T-helper 2 cell treated with Interferon-gamma antibody and Interleukin-4, amounts not matched to agents 100 ng/mL and 5 ng/mL, for 36 hours (primary cell): Measurements from ENCODE around the gene RPTOR. TPM values are rescaled to one million over a fixed set of nuclear protein-coding genes. Genes with fewer than 3 reads are reported as not detected.

Experiments
- intact Hi-C: fragments of 100-400 bp; cut with micrococcal nuclease; formaldehyde crosslinking; loops from one replicate; pipeline ENCODE4 v1.15.1; 2023
- total RNA-seq: library from RNA; stranded (reverse); gene quantifications from 2 replicates; pipeline ENCODE4 v1.2.3, GENCODE V29; 2022

The RPTOR gene
- total RNA-seq, 1 donor from 2014 or later: 78.5 TPM

DNA sequence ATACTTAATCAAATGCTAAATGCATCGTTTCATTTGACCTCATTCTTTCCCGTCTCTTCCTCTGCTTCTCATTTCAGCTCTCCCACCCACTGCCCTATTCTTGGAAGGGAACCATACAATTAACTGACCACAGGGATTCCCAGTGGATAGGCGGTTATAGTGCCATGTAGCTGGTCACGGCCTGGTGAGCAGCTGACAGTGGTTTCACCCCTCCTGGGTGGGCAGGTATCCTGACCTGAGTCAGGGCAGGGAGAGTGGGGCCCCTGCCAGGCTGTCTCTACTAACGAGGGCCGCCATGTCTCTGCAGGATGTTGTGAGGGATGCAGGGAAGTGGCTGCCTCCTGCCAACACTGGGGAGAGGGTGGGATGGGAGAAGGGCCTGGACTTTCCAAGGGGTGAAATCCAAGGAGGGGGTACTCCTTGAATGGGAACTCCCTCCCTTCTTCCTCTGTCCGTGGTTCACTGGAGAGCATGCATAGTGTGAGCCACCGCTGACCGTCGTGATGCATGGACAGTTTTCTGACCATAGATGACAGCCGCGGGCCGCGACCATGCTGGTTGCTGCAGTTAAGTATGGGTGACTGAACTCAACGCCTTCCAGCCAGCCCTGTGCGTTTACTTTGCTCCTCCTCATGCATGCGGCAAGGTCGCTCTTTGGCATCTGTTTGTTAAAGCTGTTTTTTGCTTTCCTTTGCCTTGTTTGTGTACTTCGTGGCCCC, 95.9 kb downstream of the RPTOR start:
- intact Hi-C loops: no loop called here

- intact Hi-C loops: no loop called here
Measured at GRCh38 chr17:80643326-80644099, 98.9 kb downstream of the RPTOR start.

DNA sequence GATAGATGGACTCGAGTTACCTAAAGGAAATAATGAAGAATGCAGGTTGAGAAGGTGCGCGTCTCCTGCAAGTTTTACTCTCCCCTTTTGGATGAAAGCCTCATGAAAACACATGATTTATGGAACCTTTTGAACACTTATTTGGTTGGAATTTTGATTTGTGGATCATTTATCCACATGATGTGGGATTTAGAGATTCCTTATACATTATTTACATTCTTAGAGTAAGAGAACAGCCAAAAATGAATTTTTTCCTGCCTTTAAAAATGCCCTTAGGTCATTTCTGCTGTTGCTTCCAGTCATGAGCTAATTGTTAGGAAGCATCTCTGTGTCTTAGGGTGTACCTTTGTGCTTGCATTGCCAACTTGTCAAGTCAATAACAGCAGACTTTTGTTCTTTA, 99.9 kb downstream of the RPTOR start:
- intact Hi-C loops: no loop called here

DNA sequence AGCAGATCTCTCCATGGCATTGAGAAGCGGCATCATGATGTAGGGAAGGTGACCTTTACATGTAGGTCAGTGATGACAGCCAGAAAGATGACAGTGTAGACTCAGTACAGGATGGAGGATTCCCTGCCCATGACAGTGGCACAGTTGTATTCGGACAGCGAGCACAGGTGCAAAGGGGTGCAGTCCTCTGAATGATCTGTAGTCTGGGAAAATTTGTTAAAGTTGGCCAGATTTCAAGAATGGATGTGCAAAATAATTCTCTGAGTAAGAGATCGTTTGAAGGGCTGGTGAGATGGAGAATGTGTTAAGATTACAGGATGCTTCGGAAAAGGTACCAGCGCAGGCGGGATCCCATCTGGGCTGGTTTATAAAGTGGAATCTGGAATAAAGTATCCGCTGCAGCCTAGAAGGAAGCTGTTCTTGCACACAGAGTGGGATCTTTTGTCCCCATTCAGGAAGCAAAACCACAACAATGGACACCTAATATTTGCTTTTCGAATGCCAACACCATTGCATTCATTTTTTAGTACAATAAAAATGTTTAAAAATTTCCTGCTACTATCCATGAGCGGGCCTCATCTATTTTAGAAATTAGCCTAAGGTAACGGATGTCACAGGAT, 101.2 kb downstream of the RPTOR start:
- intact Hi-C loops: no loop called here

GRCh38 chr17:80646328-80646727, 101.7 kb downstream of the RPTOR start:
- intact Hi-C loops: no loop called here

DNA sequence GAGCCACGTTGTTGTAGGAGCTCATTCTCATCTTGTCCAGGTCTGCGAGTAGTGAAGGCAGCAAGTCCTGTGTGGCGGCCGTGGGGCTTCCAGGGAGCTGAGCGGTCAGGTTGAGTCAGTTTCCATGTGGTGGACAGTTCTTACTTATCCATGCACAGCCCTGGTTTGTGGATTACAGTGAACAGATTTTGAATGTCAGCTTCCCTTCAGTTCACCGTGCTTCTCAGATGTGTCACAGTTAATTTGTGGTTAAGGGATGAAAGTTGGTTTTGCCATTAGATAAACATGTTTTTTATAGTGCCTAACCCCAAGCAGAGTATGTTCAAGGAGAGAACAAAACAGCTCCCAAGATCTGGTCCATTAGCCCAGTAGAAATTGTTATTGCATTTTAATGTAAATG, 103.1 kb downstream of the RPTOR start:
- intact Hi-C loops: no loop called here

DNA sequence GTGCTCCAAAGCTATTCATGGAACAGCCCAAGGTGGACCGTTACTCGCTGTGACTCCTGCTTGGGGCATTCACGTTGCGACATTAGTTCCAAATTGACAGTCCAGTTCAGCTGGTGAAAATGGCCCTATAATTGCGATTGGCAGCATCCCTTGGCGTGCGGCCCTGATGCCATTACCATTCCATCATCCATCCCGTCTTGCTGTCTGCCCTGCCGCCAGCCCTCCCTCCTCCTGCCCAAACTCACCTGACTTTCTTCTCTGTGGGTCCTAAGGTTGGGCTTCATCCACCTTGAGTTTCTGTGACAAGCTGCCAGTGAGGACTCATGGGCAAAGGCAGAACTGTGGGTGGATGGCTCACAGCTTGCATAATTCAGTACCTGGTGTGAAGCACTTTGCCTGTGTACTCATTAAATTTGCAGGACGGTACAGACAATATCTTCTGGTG, 104.6 kb downstream of the RPTOR start:
- intact Hi-C loops: no loop called here

DNA sequence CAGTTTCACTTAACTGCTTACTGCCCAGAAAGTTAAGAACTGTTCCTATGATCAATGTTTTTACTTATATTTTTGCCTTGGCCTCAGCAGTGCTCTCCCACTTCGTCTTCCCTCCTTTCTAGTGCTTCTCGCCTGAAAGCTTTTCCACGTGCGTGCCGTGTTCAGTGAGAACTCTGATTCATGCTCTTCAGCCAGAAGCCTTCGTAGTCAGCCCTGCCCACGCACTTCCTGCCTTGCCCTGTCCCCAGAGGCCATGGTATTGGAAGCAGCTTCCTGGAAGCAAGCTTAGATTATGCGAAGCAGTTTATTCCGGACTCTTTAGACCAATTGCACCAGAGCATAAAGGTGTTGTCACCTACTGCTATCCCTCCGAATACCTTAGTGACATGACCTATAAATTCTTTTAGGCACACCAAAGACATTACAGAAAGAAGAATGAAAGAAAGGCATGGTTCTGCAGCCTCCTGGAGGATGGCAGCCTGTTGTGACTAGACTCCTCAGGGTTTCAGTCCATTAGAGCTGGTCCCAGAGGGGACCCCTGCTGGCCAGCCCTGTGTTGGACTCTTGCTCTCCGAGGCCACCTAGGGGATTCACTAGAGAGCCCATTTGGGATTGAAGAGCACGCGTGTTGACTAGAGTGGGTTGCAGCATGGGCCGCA, 105.2 kb downstream of the RPTOR start:
- intact Hi-C loops: no loop called here

DNA sequence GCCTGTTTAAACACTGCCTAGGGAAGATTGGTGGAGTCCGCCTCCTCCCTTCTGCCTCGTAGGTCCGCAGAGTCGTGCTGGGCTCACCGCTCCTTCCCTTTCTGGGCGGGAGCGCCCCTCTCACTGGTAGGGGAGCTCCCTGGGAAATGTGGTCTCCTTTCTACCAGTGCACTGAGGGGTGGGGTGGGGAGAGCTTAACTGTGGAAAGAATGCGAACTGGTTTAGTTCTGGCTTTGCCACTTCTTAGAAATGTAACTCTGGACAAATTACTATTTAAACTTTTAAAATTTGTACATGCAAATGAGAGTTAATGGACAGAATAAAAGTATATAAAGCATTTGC, 105.7 kb downstream of the RPTOR start:
- intact Hi-C loops: no loop called here

GRCh38 chr17:80650751-80651518, 106.3 kb downstream of the RPTOR start:
- intact Hi-C loops: no loop called here

DNA sequence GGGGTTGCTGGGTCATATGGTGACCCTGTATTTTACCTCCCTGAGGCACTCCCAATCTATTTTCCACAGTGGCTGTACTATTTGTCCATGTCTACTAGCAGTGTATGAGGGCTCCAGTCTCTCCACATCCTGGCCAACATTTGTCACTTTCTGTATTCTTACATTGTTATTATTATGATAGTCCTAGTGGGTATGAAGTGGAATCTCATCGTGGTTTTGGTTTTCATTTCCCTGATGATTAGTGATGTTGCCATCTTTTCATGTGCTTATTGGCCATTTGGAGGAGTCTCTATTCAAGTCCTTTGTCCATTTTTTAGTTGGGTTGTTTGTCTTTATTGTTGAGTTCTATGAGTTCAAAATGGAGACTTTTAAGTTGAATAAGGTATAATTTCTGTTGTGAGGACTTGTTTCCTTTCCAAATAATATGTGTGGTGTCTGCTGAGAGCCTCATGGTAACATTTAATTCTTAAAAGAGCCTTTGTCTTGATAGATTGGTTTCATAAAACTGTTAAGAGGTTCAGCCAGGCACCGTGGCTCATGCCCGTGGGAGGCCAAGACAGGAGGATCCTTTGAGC, 108.2 kb downstream of the RPTOR start:
- intact Hi-C loops: no loop called here

DNA sequence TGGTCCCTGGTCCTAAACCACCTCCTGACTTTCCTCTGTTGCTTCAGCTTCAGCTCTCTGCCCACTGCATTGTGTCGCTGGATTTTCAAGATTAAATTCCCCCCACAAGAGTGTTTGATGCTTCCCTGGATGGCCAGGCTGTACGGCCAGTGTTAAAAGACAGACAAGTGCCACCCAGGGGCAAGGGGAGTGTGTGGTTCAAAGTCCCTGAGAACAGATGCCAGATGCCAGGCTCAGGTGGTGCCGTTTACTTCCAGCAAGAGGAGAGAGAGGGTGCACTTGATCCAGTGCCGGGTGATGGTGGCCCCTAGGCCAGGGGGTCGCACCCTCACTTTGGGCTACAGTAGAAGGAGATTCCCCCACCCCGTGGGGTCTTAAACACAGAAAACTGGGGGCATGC, 109.2 kb downstream of the RPTOR start:
- intact Hi-C loops: no loop called here

GRCh38 chr17:80655608-80656007, 111.0 kb downstream of the RPTOR start:
- intact Hi-C loops: no loop called here

GRCh38 chr17:80656590-80656989, 112.0 kb downstream of the RPTOR start:
- intact Hi-C loops: no loop called here

- intact Hi-C loops: no loop called here
Measured at GRCh38 chr17:80657561-80657960, 112.9 kb downstream of the RPTOR start.

DNA sequence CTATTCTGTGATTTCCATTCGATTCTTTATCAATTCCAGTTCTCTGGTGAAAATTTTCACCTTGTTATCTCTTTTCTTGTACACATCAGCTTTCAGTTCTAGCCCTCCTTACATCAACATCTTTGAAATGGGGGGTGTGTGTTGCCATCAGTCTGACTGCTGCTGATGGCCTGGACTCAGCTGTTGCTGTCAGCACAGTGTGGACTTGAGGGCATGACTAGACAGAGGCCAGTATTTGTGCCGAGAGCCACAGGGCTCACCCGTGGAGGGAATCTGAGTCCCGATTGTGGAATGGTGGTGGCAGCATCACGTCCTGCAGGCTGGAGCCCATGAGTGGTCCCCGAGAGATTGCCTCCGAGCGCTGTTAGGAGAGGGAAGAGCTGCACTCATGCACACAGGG, 114.2 kb downstream of the RPTOR start:
- intact Hi-C loops: no loop called here

GRCh38 chr17:80659651-80660050, 115.0 kb downstream of the RPTOR start:
- intact Hi-C loops: no loop called here

GRCh38 chr17:80660527-80661198, 116.0 kb downstream of the RPTOR start:
- intact Hi-C loops: no loop called here

DNA sequence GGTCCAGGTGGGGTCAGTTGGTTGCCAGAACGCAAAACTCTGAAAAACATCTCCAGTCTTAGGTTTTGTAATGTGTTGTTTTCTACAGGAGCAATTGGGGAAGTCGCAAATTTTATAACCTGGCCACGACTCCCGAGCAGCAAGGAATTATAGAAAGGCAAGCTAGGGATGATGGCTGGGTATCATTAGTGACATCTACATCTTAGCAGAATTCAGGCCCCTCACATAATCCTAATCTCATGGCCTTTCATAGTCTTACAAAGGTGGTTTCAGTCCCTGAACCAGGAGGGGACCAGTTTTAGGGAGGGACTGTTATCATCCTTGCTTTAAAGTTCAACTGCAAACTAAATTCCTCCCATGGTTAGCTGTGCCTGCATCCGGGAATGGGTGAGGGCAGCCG, 117.9 kb downstream of the RPTOR start:
- intact Hi-C loops: no loop called here

GRCh38 chr17:80663781-80664206, 119.2 kb downstream of the RPTOR start:
- intact Hi-C loops: no loop called here
